Activated T-cell treated with anti-CD3 and anti-CD28 coated beads for 1 hour (primary cell): ENCODE data around the gene FHIP1B.

ENCODE experiments used
- DNase-seq: peaks from one replicate; pipeline ENCODE4 v3.0.0-alpha.2; 2020; ENCODE audit warnings: low read depth

Gene FHIP1B

DNA sequence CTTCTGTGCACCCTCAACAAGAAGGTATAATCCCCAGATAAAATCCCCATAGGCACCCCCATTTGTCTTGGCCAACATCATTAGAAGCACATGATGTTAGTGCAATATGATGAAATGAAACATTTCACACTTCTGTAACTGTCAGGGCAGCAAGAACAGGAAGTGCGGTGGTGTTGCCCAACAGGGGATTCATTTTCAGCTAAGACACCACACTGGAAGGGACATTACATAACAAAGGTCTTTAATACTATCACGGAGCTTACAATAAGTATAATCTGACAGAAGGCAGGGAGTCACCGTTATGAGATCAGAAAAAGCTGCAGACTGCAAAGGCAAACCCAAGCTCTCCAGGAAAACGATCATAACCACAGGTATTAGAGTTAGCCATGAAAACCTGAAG lies 33.5 kb downstream of the FHIP1B start:
- no peak for DNase-seq

DNA sequence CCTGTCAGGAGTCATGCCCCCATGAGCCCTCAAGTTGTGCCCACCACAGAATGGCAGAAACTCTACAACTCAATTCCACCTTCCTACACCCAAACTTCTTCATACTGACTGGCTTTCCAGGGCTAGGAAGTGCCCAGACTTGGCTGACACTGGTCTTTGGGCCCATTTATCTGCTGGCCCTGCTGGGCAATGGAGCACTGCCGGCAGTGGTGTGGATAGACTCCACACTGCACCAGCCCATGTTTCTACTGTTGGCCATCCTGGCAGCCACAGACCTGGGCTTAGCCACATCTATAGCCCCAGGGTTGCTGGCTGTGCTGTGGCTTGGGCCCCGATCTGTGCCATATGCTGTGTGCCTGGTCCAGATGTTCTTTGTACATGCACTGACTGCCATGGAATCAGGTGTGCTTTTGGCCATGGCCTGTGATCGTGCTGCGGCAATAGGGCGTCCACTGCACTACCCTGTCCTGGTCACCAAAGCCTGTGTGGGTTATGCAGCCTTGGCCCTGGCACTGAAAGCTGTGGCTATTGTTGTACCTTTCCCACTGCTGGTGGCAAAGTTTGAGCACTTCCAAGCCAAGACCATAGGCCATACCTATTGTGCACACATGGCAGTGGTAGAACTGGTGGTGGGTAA lies 35.1 kb downstream of the FHIP1B start, which contains the start of gene OR52W1:
OR52W1 (plus strand) TSS at position 51 of the 637 bp plus-strand sequence; CDS start at position 51, 0 bp downstream.
- no peak for DNase-seq

DNA sequence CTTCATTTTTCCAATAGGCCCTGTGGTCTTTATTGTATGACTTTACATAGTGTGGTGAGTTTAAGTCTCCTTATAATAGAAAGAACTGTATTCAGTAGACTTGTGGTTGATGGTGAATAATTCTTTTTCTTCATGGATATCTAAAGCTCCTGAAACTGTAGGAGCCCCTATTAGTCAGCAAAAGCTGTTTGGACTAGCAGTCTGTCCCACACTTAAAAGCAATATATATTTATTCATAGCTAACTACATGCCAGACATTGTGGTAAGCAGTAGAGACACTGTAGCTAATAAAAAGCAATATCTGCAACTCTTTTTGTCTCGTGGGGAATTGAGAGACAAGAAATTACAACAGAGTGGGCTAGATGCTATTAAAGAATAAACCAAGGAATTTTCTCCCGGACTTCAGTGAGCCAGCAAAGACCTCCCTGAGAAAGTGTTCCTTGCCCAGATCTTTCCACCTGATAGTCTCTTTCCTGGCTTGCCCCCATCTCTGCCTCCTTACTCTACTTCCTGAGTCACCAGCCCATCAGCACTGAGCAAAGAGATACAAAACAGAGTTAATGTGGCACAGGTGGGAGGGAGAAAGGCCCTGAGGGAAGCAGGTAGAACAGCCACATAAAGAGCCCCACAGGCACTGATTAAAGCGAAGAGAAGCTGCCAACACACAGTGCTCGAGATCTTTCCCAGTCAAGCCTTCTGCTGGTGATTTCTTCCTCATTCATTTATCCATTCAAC lies 36.8 kb downstream of the FHIP1B start:
- DNase-seq = no peak

DNA sequence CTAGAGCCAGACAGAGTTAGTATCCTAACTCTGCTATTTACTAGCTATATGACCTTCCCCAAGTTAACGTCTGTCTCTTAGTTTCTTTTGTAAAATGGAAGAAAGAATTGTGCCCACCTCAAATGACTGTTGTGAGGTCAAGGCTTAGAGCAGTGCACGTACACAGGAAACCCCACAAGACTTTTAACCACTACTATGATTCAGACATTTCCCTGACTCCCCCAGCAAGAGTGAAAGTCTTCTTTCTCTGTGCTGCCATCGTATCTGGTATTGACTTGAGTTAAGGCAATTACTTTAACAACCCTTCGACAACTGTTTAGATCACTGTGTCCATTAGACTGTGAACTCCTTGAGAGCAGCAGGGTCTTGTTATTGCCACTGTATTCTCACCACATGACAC lies 38.0 kb downstream of the FHIP1B start:
- DNase-seq = no peak

DNA sequence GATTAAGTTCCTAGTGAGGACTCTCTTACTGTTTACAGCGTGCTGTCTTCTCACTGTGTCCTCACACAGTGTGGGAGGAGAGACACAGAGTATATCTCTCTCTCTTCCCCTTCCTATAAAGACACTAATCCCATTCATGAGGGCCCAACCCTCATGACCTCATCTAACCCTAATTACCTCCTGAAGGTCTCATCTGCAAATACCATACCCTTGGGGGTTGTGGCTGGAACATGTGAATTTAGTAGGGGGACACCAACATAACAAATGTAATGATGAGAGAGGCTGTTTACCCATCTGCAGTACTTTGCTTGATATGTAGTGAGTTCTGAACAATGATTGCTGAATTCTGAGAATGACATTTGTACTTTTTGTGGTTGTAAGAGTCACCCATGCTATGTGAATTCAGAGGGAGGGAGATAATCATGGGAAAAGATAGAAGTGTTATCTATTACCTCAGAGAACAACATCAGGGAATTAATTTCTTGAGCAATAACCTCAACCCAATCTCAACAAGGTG lies 40.3 kb downstream of the FHIP1B start:
- DNase-seq = no peak

DNA sequence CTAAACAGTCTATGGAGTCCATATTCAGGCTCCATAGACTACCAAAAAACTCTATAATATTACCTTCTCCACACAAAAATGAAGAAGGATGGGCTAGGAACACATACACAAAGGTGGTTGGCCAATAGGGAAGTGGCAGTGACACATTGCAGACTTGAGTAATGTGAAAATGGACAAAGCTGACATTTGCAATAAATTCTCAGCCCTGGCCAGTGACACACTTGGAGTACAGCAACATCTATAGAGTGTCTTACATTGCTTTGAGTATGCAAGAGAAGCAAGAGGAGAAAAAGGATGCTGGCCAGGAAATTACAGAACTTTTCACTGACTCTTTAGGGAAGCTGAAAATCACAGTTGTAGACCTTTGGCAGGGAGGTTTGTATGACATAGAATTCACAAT lies 42.7 kb downstream of the FHIP1B start:
- DNase-seq = no peak

DNA sequence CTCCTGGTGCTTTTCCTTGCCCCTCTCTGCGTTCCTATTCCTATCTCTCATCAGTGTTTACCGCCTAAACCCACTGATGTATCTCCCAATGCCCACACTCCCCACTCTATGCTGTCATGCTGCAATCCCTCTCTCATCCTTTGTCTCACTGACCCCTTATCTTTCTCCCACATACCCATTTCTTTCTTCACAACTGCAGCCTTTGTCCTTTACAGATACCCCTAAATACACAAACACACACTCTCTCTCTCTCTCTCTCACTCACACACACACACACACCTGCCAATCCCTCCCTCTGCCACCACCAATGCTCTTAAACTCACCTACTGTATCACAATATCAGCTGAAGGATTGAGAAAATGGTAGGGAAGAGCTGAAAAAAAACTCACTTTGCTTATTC lies 59.0 kb downstream of the FHIP1B start:
- no peak for DNase-seq

DNA sequence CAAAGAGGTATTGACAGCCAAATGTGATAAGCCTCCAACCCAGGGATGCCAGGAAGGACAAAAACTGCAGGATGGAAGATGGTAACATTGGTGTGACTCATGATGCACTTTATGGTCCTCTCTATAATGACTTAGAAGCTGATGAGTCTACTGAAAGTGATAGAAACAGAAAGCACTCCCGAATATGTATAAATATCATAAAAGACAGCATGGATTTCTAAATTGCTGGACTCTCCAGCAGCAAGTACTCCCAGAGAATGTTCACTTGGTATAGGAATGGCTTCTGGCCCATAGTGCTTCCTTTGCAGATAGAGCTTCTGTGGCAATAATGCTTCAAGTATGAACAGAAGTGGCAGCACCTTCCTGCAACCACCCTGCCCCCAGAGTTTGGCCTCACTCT lies 64.2 kb downstream of the FHIP1B start, which contains the start of gene OR52B2:
OR52B2 (minus strand) TSS at position 101 of the 400 bp plus-strand sequence; CDS start at position 101, 0 bp downstream.
- no peak for DNase-seq
